ENCODE results near the gene TMEM134.

TMEM134 gene

DNA sequence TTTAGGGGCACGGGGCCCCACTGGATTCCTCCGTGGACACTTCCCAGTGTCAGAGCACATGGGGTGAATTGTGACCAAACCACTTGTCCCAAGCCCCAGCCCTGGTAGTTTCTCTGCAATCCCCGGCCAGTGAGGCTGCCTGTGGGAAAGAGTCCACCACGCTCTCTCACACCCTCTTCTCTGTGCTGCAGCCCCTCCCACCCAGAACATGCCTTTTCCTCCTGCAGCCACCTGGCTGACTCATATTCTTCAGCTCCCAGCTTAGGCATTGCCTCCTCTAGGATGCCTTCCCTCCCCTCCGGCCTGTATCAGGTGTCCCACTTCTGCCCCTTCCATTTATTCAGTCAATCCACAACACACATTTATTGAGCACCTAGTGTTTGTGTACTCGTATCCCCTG, 46.2 kb downstream of the TMEM134 start:
- no peak for DNase-seq (ENCODE audit: low read depth in 2 of 2)

DNA sequence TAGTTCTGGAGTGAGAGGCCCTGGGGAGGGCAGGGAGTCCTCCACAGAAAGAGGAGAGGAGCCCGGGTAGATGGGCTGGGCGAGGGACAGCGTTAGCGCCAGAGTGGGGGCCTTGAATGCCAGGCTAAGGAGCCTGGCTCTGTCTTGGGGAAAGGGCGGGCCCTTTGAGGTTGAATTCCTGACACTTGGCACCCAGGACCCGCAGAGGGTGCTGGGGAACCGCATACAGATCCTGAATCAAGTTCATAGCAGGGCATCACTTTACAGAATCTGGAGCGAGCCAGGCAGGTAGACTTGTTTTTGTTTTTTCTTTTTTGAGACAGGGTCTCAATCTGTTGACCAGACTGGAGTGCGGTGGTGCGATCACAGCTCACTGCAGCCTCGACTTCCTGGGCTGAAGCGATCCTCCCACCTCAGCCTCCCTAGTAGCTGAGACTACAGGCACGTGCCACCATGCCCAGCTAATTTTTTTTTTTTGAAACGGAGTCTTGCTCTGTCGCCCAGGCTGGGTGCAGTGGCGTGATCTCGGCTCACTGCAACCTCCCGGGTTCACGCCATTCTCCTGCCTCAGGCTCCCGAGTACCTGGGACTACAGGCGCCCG, 47.5 kb downstream of the TMEM134 start:
- DNase-seq (ENCODE audit: low read depth in 2 of 2) = no peak

DNA sequence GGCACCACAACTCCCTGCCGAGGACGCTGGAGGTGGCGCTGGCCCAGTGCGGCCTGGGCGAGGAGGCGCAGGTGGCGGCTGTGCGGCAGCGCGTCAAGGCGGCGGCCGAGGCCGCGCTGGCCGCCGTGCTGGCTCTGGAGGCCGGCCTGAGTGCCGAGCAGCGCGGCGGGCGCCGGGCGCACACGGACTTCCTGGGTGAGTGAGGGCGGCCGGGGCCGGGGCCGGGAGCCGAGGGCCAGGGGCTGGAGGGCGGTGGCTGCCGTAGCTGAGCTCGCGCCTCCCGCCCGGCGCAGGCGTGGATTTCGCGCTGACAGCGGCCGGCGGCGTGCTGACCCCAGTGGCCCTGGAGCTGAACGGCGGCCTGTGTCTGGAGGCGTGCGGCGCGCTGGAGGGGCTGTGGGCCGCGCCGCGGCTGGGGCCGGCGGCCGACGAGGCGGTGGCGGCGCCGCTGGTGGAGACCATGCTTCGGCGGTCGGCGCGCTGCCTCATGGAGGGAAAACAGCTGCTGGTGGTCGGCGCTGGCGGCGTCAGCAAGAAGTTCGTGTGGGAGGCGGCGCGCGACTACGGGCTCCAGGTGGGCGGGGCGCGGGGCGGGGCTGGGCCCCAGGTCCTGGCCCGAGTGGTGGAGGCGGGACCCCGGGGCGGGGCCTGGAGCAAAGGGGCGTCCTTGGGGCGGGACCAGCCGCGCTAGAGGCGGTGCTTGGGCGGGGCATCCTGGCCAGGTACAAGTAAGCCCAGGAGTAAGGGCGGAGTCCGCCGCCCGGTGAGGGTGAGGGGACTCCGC, 48.2 kb downstream of the TMEM134 start:
- DNase-seq (ENCODE audit: low read depth in 2 of 2) = peak; percentile 99 to 100

DNA sequence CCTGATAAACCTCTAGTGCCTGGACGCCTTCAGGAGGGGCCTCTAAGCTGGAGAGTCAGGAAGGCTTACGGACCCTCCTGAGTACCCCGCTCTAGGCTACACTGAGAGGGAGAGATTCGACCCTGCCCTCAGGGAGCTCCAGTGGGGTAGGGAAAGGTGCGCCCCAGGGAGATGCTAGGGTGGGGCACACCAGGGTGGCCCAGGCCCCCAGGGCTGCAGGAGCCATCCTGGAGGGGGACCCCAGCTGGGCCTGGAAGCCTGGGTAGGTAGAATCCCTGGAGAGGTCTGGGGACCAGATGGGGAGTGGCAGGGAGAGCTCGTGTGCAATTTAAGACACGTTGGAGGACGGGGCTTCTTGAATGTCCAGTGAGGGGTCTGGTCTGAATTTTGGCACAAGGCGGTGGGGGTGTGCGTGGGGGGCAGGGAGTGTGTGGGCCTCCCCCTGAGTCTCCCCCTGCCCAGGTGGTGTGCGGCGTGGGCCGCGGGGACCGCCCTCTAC, 48.9 kb downstream of the TMEM134 start:
- DNase-seq (ENCODE audit: low read depth in 2 of 2) = no peak

DNA sequence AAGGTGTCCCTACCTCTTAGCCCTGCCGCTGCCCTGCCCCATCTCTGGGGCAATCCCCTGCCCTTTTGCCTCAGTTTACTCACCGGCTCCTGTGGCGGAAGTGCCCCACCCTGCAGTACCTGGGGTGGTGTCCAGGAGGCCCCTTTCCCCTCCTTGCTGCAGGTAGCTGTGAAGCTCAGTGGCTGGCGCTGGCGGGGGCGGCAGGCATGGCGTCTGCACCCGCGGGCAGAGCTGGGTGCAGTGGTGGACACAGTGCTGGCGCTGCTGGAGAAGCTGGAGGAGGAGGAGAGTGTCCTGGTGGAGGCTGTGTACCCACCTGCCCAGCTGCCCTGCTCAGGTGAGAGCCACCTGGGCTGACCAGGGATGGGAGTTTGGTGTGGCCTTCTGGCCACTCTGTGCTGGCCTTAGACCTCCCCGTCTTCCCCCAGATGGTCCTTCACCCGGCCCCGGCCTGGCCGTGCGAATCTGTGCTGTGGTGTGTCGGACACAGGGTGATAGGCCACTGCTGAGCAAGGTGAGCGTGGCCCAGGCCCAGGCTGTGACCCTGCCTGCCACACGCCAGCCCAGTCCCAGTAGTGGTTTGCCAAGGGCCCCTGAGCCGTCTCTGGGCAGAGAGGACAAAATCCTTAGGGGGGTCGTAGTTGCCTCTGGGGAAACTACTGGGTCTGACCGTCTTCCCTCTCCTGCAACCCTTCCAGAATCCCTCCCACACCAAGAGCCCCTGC, 49.6 kb downstream of the TMEM134 start:
- no peak for DNase-seq (ENCODE audit: low read depth in 2 of 2)

DNA sequence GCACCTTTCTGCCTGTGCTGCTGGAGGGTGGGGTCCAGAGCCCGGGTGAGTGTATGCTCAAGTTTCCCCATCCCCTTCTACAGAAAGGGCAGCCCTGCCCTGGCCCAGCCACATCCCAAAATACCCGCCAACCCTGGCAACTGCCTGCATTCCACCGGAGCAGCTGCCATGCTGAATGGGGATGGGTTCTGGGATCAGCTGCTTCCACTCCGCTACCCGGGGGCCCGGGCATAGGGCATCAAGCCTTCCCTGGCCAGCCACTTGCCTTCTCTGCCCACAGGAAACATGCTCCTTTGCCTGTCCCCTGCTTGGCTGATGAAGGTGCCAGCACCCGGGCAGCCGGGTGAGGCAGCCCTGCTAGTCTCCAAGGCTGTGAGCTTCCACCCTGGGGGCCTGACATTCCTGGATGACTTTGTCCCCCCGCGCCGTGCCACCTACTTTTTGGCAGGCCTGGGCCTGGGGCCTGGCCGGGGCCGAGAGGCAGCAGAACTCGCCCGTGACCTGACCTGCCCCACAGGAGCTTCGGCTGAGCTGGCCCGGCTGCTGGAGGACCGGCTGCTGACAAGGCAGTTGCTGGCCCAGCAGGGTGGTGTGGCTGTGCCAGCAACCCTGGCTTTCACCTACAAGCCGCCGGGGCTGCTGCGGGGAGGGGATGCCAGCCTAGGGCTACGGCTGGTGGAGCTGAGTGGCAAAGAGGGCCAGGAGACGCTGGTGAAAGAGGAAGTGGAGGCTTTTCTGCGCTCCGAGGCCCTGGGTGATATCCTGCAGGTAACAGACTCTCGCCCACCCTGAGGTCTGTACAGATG, 50.4 kb downstream of the TMEM134 start:
- no peak for DNase-seq (ENCODE audit: low read depth in 2 of 2)

DNA sequence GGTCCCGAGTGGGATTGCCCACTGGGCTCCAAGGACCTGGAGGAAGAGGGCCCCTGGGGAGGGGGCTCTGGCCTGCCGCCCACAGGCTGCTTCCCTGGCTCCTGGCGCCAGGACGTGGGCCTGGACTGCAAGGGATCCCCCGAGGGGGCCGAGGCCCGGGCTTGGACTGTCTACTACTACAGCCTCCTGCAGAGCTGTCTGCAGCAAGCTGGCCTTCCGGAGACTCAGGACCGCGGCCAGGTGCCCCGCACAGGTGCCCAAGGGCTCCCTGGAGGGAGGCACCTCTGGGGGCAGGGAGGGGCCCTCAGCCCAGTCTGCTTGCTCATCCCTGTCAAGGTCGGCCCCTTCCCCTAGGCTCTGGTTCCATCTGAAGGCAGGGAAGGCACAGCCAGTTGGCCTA, 51.6 kb downstream of the TMEM134 start:
- DNase-seq (ENCODE audit: low read depth in 2 of 2) = no peak

DNA sequence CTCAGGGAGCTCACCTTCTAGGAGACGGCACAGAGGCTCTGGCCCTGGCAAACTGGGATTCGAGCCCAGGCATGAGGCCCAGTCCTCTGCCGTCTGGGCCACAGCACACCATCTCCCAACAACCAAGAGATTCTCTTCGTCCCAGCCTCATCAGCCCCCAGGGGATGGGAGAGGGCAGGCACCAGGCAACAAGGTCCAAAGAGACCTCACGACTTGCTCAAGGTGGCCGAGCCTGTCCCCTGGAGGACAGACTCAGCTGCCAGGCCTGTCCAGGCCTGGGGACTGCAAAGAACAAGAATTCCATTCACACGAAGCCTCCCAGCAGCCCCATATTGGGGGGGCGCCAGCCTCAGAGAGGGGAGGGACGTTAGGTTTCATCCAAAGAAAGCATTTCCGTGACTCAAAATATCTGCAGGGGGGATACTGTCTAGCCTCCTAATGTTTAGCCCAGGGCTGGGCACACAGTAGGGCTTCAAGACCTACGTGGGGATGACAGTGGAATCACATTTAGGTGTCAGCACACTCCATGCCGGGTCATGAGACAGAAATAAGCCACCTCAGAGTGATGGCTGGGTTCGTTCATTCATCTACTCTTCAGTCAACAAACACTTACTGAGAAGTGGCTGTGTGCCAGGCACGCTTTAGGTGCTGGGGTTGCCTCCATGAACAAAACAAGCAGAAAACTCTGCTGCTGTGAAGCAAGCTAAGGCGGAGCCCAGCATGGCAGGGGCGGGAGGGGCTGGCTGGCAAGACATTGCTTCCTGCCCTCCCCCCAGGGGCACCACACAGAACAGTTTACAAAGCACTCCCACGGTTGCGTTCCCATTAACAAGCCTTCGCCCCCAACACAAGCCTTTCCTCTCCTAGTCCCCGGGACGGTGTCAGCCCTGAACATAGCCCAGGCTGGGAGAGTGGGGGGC, 52.4 kb downstream of the TMEM134 start:
- peak in 1 of 2 donors; percentile 65 for DNase-seq (ENCODE audit: low read depth in 2 of 2)

DNA sequence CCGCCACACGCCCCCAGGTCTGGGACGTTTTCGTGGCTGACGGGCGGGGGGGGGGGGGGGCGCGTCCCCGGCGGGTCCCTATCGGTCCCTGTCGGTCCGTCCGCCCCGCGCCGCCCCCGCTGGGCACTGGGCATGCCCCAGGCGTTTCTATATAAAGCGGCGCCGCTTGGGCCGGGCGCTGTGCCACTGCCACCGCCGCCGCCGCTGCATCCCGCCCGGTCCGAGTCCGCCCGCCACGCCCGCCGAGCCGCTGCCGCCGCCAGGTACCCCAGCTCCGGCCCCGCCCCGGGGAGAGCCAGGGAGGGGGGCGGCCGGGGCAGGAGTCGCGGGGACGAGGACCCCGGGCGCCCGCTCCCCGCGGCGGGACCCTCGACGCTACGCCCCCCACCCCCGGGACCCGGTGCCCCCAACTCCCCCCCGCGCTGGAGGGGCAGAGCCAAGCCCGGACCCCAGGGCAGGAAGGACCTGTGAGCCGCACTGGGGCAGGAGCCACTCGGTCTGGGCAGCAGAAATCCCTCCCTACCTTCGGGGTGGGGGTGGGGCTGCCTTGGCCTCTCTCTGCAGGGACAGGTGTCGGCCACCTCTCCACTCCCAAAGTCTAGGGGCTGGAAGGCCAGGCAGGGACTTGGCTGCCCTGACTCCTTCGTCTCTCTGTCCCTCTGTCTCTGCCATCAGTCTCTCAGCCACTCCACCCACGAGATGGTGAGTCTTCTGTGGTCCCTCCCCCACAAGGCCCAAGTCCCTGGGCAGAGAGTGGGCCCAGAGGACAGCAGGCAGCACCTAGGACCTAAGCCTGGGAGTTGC, 53.3 kb downstream of the TMEM134 start, which contains the start of gene CARNS1:
TSS of gene CARNS1 (plus strand) at position 178 of the 804 bp plus-strand sequence. CDS start at position 700, 522 bp downstream.
- DNase-seq (ENCODE audit: low read depth in 2 of 2) = no peak

DNA sequence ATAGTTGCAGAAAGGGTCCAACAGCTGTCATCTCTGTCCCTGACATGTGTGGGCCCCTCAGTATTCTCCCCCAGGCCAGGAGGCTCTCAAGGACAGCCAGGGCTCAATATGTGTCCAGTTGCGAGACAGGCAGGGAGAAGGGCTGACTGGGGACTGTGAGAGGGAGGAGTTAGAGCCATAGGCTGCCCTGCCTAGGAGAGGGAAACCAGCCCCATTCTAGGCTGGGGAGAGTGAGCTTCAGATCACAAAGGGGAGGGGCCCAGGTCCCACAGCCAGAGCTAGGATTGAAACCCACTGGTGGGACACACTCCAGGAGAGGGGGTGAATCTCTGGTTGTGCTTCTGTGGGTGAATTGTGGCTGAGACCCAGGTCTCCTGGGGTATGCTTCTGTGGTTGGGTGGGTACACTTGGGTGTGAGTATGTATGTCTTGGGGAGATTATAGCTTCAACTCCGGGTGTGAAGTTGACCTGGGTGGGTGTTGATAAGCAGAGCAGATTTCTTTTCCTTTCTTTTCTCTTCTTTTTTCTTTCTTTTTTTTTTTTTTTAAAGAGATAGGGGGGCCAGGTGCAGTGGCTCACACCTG, 55.7 kb downstream of the TMEM134 start:
- no peak for DNase-seq (ENCODE audit: low read depth in 2 of 2)

DNA sequence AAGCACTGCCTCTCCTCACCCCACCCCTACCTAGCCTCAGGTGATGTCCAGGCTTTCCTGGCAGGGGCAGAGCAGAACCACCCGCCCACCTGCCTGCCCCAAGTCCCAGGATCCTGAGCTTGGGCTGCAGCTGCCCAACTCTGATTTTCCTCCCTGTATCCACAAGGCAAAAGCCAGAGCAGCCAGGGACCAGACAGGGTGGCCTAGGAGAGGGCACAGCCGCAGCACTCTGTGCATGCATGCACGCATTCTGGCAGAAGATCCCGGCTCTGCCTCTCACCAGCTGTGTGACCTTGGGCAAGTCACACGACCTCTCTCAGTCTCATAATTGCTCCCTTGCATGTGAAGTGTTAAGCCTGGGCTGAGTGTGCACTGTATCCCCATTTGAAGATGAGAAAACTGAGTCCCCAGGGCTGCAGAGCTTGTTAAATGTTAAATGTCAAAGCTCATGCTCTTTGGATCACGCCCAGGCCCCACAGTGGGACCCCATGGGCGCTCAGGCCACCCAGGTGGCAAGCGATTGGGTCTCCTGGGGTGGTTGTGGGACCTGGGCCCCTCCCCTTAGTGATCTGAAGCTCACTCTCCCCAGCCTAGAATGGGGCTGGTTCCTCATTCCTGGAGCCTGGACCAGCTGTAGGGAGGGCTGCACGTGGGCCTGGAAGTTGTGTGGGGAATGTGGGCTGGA, 56.4 kb downstream of the TMEM134 start:
- DNase-seq (ENCODE audit: low read depth in 2 of 2) = no peak

DNA sequence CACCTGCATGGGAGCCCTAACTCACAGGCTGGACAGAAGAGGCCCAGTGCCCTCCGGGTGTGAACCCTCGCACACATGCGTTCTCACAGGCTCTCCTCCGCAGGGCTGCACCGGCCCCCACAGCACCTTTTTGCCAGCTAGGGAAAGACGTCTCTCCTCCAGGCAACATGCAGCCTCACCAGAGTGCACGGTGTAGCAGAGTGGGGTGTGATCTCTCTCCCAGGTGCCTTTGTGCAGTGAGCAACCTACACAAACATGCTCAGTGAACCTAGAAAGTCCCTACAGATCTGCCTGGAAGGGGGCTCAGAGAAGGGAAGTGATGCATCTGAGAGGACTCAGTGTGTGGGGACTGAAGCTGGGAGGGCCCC, 57.3 kb downstream of the TMEM134 start:
- DNase-seq (ENCODE audit: low read depth in 2 of 2) = no peak

Measured in stimulated activated CD4-positive, alpha-beta T cell treated with anti-CD3 and anti-CD28 coated beads, Interleukin-1b, Interleukin-23, amount 100 ng/mL, for 4 hours (primary cell).